KMS-11 (cell line): ENCODE results near the gene CPHXL.

ENCODE experiments used
- H2AFZ ChIP-seq: fragments of 200-600 bp; sonication (generic); 2 replicates; pipeline ENCODE4 v1.6.1; 2016; ENCODE audit warnings: antibody characterized with exemption, mixed run types, low read depth
- H3K27ac ChIP-seq: fragments of 200-600 bp; sonication (generic); 2 replicates; pipeline ENCODE4 v1.6.1; 2016; ENCODE audit warnings: mild to moderate bottlenecking, mixed run types
- H3K27me3 ChIP-seq: fragments of 200-600 bp; sonication (generic); 2 replicates; pipeline ENCODE4 v1.6.1; 2017; ENCODE audit warnings: mild to moderate bottlenecking, low read depth, mixed run types, moderate library complexity; ENCODE audit not compliant: insufficient read depth
- H3K36me3 ChIP-seq: fragments of 200-600 bp; sonication (generic); 2 replicates; pipeline ENCODE4 v1.6.1; 2017; ENCODE audit warnings: mild to moderate bottlenecking, mixed run types; ENCODE audit not compliant: insufficient read depth
- H3K4me1 ChIP-seq: fragments of 200-600 bp; sonication (generic); 2 replicates; pipeline ENCODE4 v1.6.1; 2016; ENCODE audit warnings: mild to moderate bottlenecking, low read depth, mixed run types; ENCODE audit not compliant: poor library complexity, severe bottlenecking
- H3K4me2 ChIP-seq: fragments of 200-600 bp; sonication (generic); 2 replicates; pipeline ENCODE4 v1.7.0; 2016; ENCODE audit warnings: mild to moderate bottlenecking, mixed run types
- H3K4me3 ChIP-seq: fragments of 200-600 bp; sonication (generic); IDR thresholded peaks from 2 replicates; pipeline ENCODE4 v1.6.1; 2017; ENCODE audit warnings: low read depth, low read length, mixed read lengths; ENCODE audit not compliant: insufficient read depth
- H3K79me2 ChIP-seq: fragments of 200-600 bp; sonication (generic); 2 replicates; pipeline ENCODE4 v1.6.1; 2016; ENCODE audit warnings: low read depth, mixed run types; ENCODE audit not compliant: insufficient read depth
- H3K9ac ChIP-seq: fragments of 200-600 bp; sonication (generic); 2 replicates; pipeline ENCODE4 v1.6.1; 2016; ENCODE audit warnings: mild to moderate bottlenecking, mixed run types
- H4K20me1 ChIP-seq: fragments of 200-600 bp; sonication (generic); 2 replicates; pipeline ENCODE4 v1.6.1; 2016; ENCODE audit warnings: mild to moderate bottlenecking, mixed run types; ENCODE audit not compliant: insufficient read depth
- TF ChIP-seq, protein P1 (sequence below): fragments of 200-600 bp; sonication (generic); conservative IDR thresholded peaks from 2 replicates; pipeline ENCODE4 v1.6.1; 2017; ENCODE audit warnings: low read depth, mild to moderate bottlenecking, antibody characterized with exemption, low read length, moderate library complexity, mixed read lengths

The CPHXL gene

DNA sequence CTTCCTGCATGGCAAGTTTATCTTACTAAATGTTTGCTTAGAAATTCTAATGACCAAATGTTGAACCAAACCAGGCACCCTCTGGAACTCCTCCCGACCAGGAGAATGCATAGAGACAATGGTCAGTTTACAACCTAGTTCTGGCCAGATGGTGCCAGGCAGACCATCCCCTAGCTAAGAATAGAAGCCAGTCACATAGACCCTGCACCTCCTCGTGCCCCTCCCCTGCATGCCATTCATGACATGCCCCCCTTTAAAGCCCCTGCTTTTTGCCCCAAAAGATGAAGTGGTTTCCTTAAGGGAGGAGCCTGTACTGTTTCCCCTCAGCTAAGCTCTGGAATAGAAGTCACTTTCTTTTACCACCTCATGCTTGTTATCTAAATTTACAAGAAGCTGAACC, 6.6 kb upstream of the CPHXL start:
- TF ChIP-seq, protein P1, sequence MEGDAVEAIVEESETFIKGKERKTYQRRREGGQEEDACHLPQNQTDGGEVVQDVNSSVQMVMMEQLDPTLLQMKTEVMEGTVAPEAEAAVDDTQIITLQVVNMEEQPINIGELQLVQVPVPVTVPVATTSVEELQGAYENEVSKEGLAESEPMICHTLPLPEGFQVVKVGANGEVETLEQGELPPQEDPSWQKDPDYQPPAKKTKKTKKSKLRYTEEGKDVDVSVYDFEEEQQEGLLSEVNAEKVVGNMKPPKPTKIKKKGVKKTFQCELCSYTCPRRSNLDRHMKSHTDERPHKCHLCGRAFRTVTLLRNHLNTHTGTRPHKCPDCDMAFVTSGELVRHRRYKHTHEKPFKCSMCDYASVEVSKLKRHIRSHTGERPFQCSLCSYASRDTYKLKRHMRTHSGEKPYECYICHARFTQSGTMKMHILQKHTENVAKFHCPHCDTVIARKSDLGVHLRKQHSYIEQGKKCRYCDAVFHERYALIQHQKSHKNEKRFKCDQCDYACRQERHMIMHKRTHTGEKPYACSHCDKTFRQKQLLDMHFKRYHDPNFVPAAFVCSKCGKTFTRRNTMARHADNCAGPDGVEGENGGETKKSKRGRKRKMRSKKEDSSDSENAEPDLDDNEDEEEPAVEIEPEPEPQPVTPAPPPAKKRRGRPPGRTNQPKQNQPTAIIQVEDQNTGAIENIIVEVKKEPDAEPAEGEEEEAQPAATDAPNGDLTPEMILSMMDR: no peak
- H3K36me3 ChIP-seq: no peaks in the 10 kb centered on the region
- no peak overlapping the region for H3K4me2 ChIP-seq
- no peak overlapping the region for H3K9ac ChIP-seq
- H3K27me3 ChIP-seq: no peaks in the 10 kb centered on the region
- no peaks in the 10 kb centered on the region for H3K79me2 ChIP-seq
- no peaks in the 10 kb centered on the region for H4K20me1 ChIP-seq
- H3K27ac ChIP-seq: no peak overlapping the region
- H3K4me1 ChIP-seq: no peaks in the 10 kb centered on the region
- no peak overlapping the region for H2AFZ ChIP-seq
- no peak overlapping the region for H3K4me3 ChIP-seq

DNA sequence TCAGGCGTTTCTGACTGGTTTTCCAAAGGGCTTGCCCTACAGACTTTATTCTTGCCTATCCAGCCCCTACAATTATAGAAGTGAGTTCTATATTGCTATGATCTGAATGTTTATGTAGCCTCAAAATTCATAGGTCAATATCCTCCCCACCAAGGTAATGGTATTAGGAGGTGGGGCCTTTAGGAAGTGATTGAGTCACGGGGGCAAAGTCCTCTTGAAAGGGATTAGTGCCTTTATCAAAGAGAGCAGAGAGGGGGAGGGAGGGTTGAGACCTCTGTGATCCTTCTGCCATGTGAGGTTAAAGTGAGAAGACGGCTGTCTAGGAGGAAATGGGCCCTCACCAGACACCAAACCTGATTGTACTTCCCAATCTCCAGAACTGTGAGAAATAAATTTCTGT, 931 bp upstream of the CPHXL start:
- H4K20me1 ChIP-seq: no peaks in the 10 kb centered on the region
- no peaks in the 10 kb centered on the region for H3K79me2 ChIP-seq
- no peaks in the 10 kb centered on the region for H3K4me1 ChIP-seq
- H3K27me3 ChIP-seq: no peaks in the 10 kb centered on the region
- no peak overlapping the region for H3K4me3 ChIP-seq
- H3K9ac ChIP-seq: no peak overlapping the region
- H3K36me3 ChIP-seq: no peaks in the 10 kb centered on the region
- TF ChIP-seq, protein P1: no peak
- H3K4me2 ChIP-seq: no peak overlapping the region
- H3K27ac ChIP-seq: no peak overlapping the region
- no peak overlapping the region for H2AFZ ChIP-seq

GRCh38 chr16:75718452-75718851, 7.8 kb downstream of the CPHXL start:
- no peaks in the 10 kb centered on the region for H3K4me1 ChIP-seq
- no peaks in the 10 kb centered on the region for H3K36me3 ChIP-seq
- H2AFZ ChIP-seq: no peak overlapping the region

DNA sequence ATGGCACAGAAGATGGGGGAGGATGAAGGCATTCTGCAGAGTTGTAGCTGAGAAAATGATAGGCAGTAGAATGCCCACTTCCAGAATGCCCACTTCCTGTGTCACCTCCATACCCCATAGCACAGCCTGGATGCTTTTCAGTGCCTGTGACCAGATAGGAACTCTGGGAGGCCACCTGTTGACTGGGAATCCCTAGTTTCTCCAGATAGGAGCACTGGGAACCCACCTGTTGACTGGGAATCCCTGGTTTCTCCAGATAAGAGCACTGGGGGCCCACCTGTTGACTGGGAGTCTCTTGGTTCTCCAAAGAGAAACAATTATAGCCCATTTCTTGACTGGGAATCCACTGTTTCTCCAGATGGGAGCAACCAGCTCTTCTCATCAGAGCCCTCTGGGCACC, 11.6 kb downstream of the CPHXL start:
- no peak overlapping the region for H3K27ac ChIP-seq

More at GRCh38 chr16:75718452-75718851, 7.8 kb downstream of the CPHXL start:
- no peak overlapping the region for H3K4me2 ChIP-seq
- TF ChIP-seq, protein P1: no peak
- no peaks in the 10 kb centered on the region for H3K27me3 ChIP-seq
- no peaks in the 10 kb centered on the region for H3K79me2 ChIP-seq
- no peak overlapping the region for H3K27ac ChIP-seq
- no peak overlapping the region for H3K9ac ChIP-seq
- H3K4me3 ChIP-seq: no peak overlapping the region
- H4K20me1 ChIP-seq: no peaks in the 10 kb centered on the region

More for the DNA sequence above, 11.6 kb downstream of the CPHXL start:
- H3K4me3 ChIP-seq: no peak overlapping the region
- TF ChIP-seq, protein P1: no peak
- no peaks in the 10 kb centered on the region for H3K4me1 ChIP-seq
- no peaks in the 10 kb centered on the region for H4K20me1 ChIP-seq
- H2AFZ ChIP-seq: no peak overlapping the region
- no peak overlapping the region for H3K9ac ChIP-seq
- no peak overlapping the region for H3K4me2 ChIP-seq
- H3K36me3 ChIP-seq: no peaks in the 10 kb centered on the region
- H3K79me2 ChIP-seq: no peaks in the 10 kb centered on the region
- no peaks in the 10 kb centered on the region for H3K27me3 ChIP-seq
